ENCODE results near the gene TMEM117. TPM values are rescaled to one million over a fixed set of nuclear protein-coding genes. Genes with fewer than 3 reads are reported as not detected.

TMEM117 gene
- total and polyA plus RNA-seq, 2 donors (not counting 1 experiment from before 2014, with no cell fraction given) = 2.0 to 10.4 TPM

DNA sequence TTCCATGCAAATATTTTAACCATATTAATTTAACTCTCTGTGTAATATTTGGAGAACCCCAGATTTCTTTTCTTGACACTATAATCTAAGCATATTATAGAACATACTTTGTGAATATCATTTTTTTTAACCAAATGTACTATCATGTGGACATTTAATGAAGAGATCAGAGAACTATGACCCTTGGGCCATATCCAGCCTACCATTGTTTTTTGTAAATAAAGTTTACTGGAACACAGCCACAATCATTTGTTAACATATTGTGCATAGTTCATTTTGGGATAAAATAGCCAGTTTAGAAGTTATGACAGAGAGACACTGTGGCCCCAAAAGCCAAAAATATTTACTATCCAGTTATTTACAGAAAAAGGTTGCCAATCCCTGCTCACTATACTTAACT is 338.2 kb downstream of the TMEM117 start:
- ChIA-PET POLR2A (no interaction called here), CTCF (no interaction called here)
- Histone ChIP-seq H3K27ac (ENCODE audit: low read length in 2 of 2) (no peak overlapping the region), H3K4me3 (ENCODE audit: control extremely low read depth in 1 of 5, extremely low read depth in 1 of 5, insufficient read depth in 1 of 5, low read depth in 2 of 5, low read length in 4 of 5) (no peak overlapping the region), H3K9me3 (ENCODE audit: control extremely low read depth in 1 of 3, control insufficient read depth in 2 of 3, insufficient read depth in 1 of 3, low read length in 2 of 3) (no peaks in the 10 kb centered on the region), H3K27me3 (replicated peaks in 1 of 4; ENCODE audit: control extremely low read depth in 1 of 4, control insufficient read depth in 3 of 4, insufficient read depth in 4 of 4, low read length in 3 of 4) (no peaks in the 10 kb centered on the region), H3K9ac (ENCODE audit: low read length) (no peak overlapping the region), H3K36me3 (replicated peaks in 1 of 2; ENCODE audit: control extremely low read depth in 1 of 2, control insufficient read depth in 1 of 2, extremely low read depth in 1 of 2, insufficient read depth in 2 of 2, low read length in 1 of 2) (no peaks in the 10 kb centered on the region), H4K20me1 (ENCODE audit: control insufficient read depth, insufficient read depth, low read length, poor library complexity, severe bottlenecking) (no peaks in the 10 kb centered on the region), H2AFZ (ENCODE audit: insufficient read depth, low read depth, low read length, poor library complexity, severe bottlenecking) (no peak overlapping the region), H3K4me2 (replicated peaks; ENCODE audit: low read depth, low read length, poor library complexity, severe bottlenecking) (no peak overlapping the region), H3K79me2 (ENCODE audit: control insufficient read depth, insufficient read depth, low read length) (no peaks in the 10 kb centered on the region), H3K4me1 (ENCODE audit: control insufficient read depth in 2 of 2, insufficient read depth in 2 of 2, low read length in 2 of 2) (no peaks in the 10 kb centered on the region)
- H3K27ac Mint-ChIP-seq = no peak overlapping the region
- H3K9me3 Mint-ChIP-seq (ENCODE audit: insufficient read depth) = no peaks in the 10 kb centered on the region
- intact Hi-C loops (cut with micrococcal nuclease) = no loop called here
- TF ChIP-seq CTCF (IDR thresholded peaks at IDR 0.05) = no peak
- TF ChIP-seq EZH2 (IDR thresholded peaks at IDR 0.05; ENCODE audit: borderline replicate concordance, insufficient read depth, low read depth, low read length, poor library complexity, severe bottlenecking) = no peak
- no peaks in the 10 kb centered on the region for H3K4me1 Mint-ChIP-seq
- no peak overlapping the region for H3K4me3 Mint-ChIP-seq
- DNase-seq (no peak), ATAC-seq (ENCODE audit: low read depth) (no peak)
- H3K27me3 Mint-ChIP-seq = no peaks in the 10 kb centered on the region

DNA sequence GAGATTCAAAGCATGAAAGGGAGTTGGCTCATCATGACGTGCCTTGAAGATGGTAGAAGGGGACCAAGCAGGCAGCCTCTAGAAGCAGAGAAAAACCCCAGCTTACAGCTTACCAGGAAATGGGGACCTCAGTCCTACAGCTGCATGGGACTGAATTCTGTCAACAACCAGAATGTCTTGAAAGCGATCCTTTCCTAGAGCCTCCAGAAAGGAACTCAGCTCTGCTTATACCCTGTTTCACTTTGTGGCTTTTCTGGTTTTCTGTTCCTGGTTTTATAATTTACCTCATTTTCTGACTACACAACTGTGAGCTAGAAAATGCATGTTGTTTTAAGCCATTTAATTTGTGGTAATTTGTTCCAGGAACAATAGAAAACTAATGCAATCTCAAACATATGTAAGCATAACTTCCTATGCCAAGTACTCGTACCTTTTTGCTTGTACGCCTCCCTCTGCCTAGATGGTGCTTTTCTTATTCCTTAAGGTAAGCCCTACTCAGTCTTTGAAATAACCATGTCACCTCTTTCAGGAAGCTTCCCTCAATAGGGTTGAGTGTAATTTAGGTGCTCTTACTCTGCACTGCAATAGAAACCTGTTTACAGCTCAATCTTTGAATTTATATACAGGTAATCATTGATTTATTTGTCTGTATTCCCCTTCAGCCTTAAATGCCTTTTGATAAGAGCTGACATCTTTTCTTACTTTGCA is 348.8 kb downstream of the TMEM117 start:
- no peak overlapping the region for H2AFZ ChIP-seq (ENCODE audit: insufficient read depth, low read depth, low read length, poor library complexity, severe bottlenecking)
- H3K9ac ChIP-seq (ENCODE audit: low read length) = no peak overlapping the region
- H4K20me1 ChIP-seq (ENCODE audit: control insufficient read depth, insufficient read depth, low read length, poor library complexity, severe bottlenecking) = no peaks in the 10 kb centered on the region
- no peak overlapping the region for H3K4me3 ChIP-seq (ENCODE audit: control extremely low read depth in 1 of 5, extremely low read depth in 1 of 5, insufficient read depth in 1 of 5, low read depth in 2 of 5, low read length in 4 of 5)
- ATAC-seq (ENCODE audit: low read depth) (no peak), DNase-seq (no peak)
- ChIA-PET CTCF (no interaction called here), POLR2A (no interaction called here)
- H3K27me3 ChIP-seq (replicated peaks in 1 of 4; ENCODE audit: control extremely low read depth in 1 of 4, control insufficient read depth in 3 of 4, insufficient read depth in 4 of 4, low read length in 3 of 4) = no peaks in the 10 kb centered on the region
- no peak overlapping the region for H3K27ac ChIP-seq (ENCODE audit: low read length in 2 of 2)
- H3K79me2 ChIP-seq (ENCODE audit: control insufficient read depth, insufficient read depth, low read length) = no peaks in the 10 kb centered on the region
- no peaks in the 10 kb centered on the region for H3K36me3 ChIP-seq (replicated peaks in 1 of 2; ENCODE audit: control extremely low read depth in 1 of 2, control insufficient read depth in 1 of 2, extremely low read depth in 1 of 2, insufficient read depth in 2 of 2, low read length in 1 of 2)
- TF ChIP-seq EZH2 (IDR thresholded peaks at IDR 0.05; ENCODE audit: borderline replicate concordance, insufficient read depth, low read depth, low read length, poor library complexity, severe bottlenecking) (no peak), CTCF (IDR thresholded peaks at IDR 0.05) (no peak)
- H3K4me2 ChIP-seq (replicated peaks; ENCODE audit: low read depth, low read length, poor library complexity, severe bottlenecking) = no peak overlapping the region
- WGBS (ENCODE audit: insufficient coverage) = 87% methylated on average over 3 of the region's 4 CpGs
- Mint-ChIP-seq H3K27me3 (no peaks in the 10 kb centered on the region), H3K4me3 (no peak overlapping the region), H3K27ac (no peak overlapping the region), H3K9me3 (ENCODE audit: insufficient read depth) (no peaks in the 10 kb centered on the region), H3K4me1 (no peaks in the 10 kb centered on the region)
- no peaks in the 10 kb centered on the region for H3K4me1 ChIP-seq (ENCODE audit: control insufficient read depth in 2 of 2, insufficient read depth in 2 of 2, low read length in 2 of 2)
- H3K9me3 ChIP-seq (ENCODE audit: control extremely low read depth in 1 of 3, control insufficient read depth in 2 of 3, insufficient read depth in 1 of 3, low read length in 2 of 3) = no peaks in the 10 kb centered on the region
- intact Hi-C loops (cut with micrococcal nuclease) = no loop called here

Measured in B cell (primary cell).